Neural progenitor cell (in vitro differentiated cells): ENCODE results near the gene MYH2. TPM values are rescaled to one million over a fixed set of nuclear protein-coding genes. Genes with fewer than 3 reads are reported as not detected.
A peak's percentile ranks its signal among the peaks of the same experiment; 100 is the strongest.

ENCODE experiments used
- DNase-seq: peaks from one replicate; pipeline ENCODE4 v3.0.0-alpha.2; 2016; ENCODE audit warnings: low spot score
- H2AFZ ChIP-seq: fragments of 200-600 bp; sonication (generic); replicated peaks from 2 replicates; pipeline ENCODE4 v1.6.1; 2016; ENCODE audit warnings: antibody characterized with exemption
- H3F3A ChIP-seq: fragments of 200-600 bp; sonication (generic); 2 replicates; pipeline ENCODE4 v1.6.1; 2016; ENCODE audit warnings: antibody characterized with exemption, low read depth
- H3K27ac ChIP-seq: fragments of 200-600 bp; sonication (generic); 2 replicates; pipeline ENCODE4 v1.5.1; 2016; ENCODE audit warnings: mild to moderate bottlenecking
- H3K27me3 ChIP-seq: fragments of 200-600 bp; sonication (generic); 2 replicates; pipeline ENCODE4 v1.6.1; 2016; ENCODE audit warnings: mild to moderate bottlenecking, moderate library complexity
- H3K36me3 ChIP-seq: fragments of 200-600 bp; sonication (generic); 2 replicates; pipeline ENCODE4 v1.5.1; 2016
- H3K4me1 ChIP-seq: fragments of 200-600 bp; sonication (generic); 2 replicates; pipeline ENCODE4 v1.6.1; 2016; ENCODE audit warnings: mixed run types
- H3K4me2 ChIP-seq: fragments of 200-600 bp; sonication (generic); 2 replicates; pipeline ENCODE4 v1.6.1; 2016
- H3K4me3 ChIP-seq: fragments of 200-600 bp; sonication (generic); 2 replicates; pipeline ENCODE4 v1.5.1; 2016
- H3K79me2 ChIP-seq: fragments of 200-600 bp; sonication (generic); 2 replicates; pipeline ENCODE4 v1.6.1; 2016; ENCODE audit warnings: low read depth
- H3K9ac ChIP-seq: fragments of 200-600 bp; sonication (generic); 2 replicates; pipeline ENCODE4 v1.6.1; 2016
- H3K9me3 ChIP-seq: fragments of 200-600 bp; sonication (generic); 2 replicates; pipeline ENCODE4 v1.5.1; 2016; ENCODE audit warnings: low read depth
- H4K20me1 ChIP-seq: fragments of 200-600 bp; sonication (generic); 2 replicates; pipeline ENCODE4 v1.6.1; 2016; ENCODE audit warnings: low read depth
- H3K27ac Mint-ChIP-seq: 3 replicates; pipeline ENCODE4 v1.8.0; 2021; ENCODE audit warnings: mixed read lengths
- H3K27me3 Mint-ChIP-seq: 2 replicates; pipeline ENCODE4 v1.8.0; 2022; ENCODE audit warnings: low read depth, mild to moderate bottlenecking, inconsistent platforms, moderate library complexity, mixed read lengths; ENCODE audit not compliant: insufficient read depth
- H3K36me3 Mint-ChIP-seq: 3 replicates; pipeline ENCODE4 v1.8.0; 2021; ENCODE audit warnings: mixed read lengths
- H3K4me1 Mint-ChIP-seq: 3 replicates; pipeline ENCODE4 v1.8.0; 2021; ENCODE audit warnings: mixed read lengths
- H3K4me3 Mint-ChIP-seq: 3 replicates; pipeline ENCODE4 v1.8.0; 2021; ENCODE audit warnings: mild to moderate bottlenecking, moderate library complexity, mixed read lengths
- H3K9me3 Mint-ChIP-seq: 3 replicates; pipeline ENCODE4 v1.8.0; 2020; ENCODE audit warnings: mixed read lengths
- CTCF ChIP-seq: fragments of 200-600 bp; sonication (generic); IDR thresholded peaks from 2 replicates; pipeline ENCODE4 v1.5.1; 2017; ENCODE audit warnings: antibody characterized with exemption, mild to moderate bottlenecking
- EZH2 ChIP-seq: fragments of 200-600 bp; sonication (generic); IDR thresholded peaks from 2 replicates; pipeline ENCODE4 v1.6.1; 2017; ENCODE audit warnings: antibody characterized with exemption, mild to moderate bottlenecking, moderate library complexity
- EZH2phosphoT487 ChIP-seq: fragments of 200-600 bp; sonication (generic); IDR thresholded peaks from 2 replicates; pipeline ENCODE4 v1.6.1; 2017; ENCODE audit warnings: antibody characterized with exemption
- total RNA-seq: library from RNA; depleted of rRNA; stranded (reverse); fragments of >200 nt; gene quantifications from 2 replicates; pipeline ENCODE4 v1.2.3, GENCODE V29; 2015; ENCODE audit warnings: low replicate concordance

Gene MYH2
- total RNA-seq, 1 donor from 2014 or later = 0.19 TPM

DNA sequence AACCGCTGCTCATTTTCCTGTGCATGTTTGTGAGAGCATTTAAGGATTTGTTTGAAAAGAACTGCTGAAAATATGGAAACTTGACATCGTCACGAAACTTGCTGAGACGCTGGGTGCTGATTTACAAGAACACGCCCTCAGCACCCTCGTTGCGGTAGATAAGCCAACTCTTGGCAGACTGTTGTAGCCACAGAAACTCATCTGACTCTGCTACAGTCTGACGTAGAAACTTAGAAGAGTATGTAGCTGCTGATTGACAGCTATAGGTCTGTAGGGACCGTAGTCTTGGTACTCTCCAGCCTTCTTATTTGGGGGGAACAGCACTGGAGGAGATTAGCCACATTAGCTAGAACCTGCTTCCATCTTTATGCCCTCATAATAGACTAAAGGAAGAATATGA is 36.1 kb upstream of the MYH2 start:
- DNase-seq = no peak
- Mint-ChIP-seq H3K9me3 (no peaks in the 10 kb centered on the region), H3K27ac (no peak overlapping the region), H3K4me3 (no peak overlapping the region), H3K27me3 (peaks cover 3% of the 10 kb centered on the region), H3K36me3 (no peaks in the 10 kb centered on the region), H3K4me1 (no peaks in the 10 kb centered on the region)
- no peak overlapping the region for H3K9ac ChIP-seq
- H3K4me2 ChIP-seq = no peak overlapping the region
- no peak overlapping the region for H2AFZ ChIP-seq
- H3K4me1 ChIP-seq = no peaks in the 10 kb centered on the region
- H3K36me3 ChIP-seq = no peaks in the 10 kb centered on the region
- H3K79me2 ChIP-seq = no peaks in the 10 kb centered on the region
- no peaks in the 10 kb centered on the region for H3K9me3 ChIP-seq
- TF ChIP-seq EZH2phosphoT487 (no peak), EZH2 (no peak), CTCF (no peak)
- H4K20me1 ChIP-seq = no peaks in the 10 kb centered on the region
- no peak overlapping the region for H3K4me3 ChIP-seq
- H3F3A ChIP-seq = no peaks in the 10 kb centered on the region
- H3K27ac ChIP-seq = no peak overlapping the region
- H3K27me3 ChIP-seq = no peaks in the 10 kb centered on the region

- no peak overlapping the region for H3K27ac ChIP-seq
- no peak overlapping the region for H3K4me2 ChIP-seq
- no peaks in the 10 kb centered on the region for H4K20me1 ChIP-seq
- no peak overlapping the region for H3K27ac Mint-ChIP-seq
- H3K9me3 Mint-ChIP-seq = no peaks in the 10 kb centered on the region
- no peak overlapping the region for H3K4me3 ChIP-seq
- TF ChIP-seq CTCF = no peak
- no peak for TF ChIP-seq EZH2phosphoT487
- no peak for TF ChIP-seq EZH2
- H3F3A ChIP-seq = no peaks in the 10 kb centered on the region
- H2AFZ ChIP-seq = peak overlapping the region; percentile 7
- no peaks in the 10 kb centered on the region for H3K4me1 ChIP-seq
- H3K27me3 ChIP-seq = no peaks in the 10 kb centered on the region
- no peaks in the 10 kb centered on the region for H3K4me1 Mint-ChIP-seq
- no peaks in the 10 kb centered on the region for H3K79me2 ChIP-seq
- H3K9ac ChIP-seq = no peak overlapping the region
- no peak for DNase-seq
- no peaks in the 10 kb centered on the region for H3K9me3 ChIP-seq
- H3K27me3 Mint-ChIP-seq = peaks cover 3% of the 10 kb centered on the region
- no peaks in the 10 kb centered on the region for H3K36me3 ChIP-seq
- no peaks in the 10 kb centered on the region for H3K36me3 Mint-ChIP-seq
- no peak overlapping the region for H3K4me3 Mint-ChIP-seq
These were observed 34.4 kb upstream of the MYH2 start for GRCh38 chr17:10583834-10584233.

GRCh38 chr17:10579270-10579669 is 29.8 kb upstream of the MYH2 start:
- Histone ChIP-seq H4K20me1 (no peaks in the 10 kb centered on the region), H3K9me3 (no peaks in the 10 kb centered on the region), H3K79me2 (no peaks in the 10 kb centered on the region), H3K9ac (no peak overlapping the region), H3K27me3 (no peaks in the 10 kb centered on the region), H3K4me2 (no peak overlapping the region), H2AFZ (no peak overlapping the region), H3K4me3 (no peak overlapping the region), H3K4me1 (no peaks in the 10 kb centered on the region), H3K36me3 (no peaks in the 10 kb centered on the region), H3F3A (no peaks in the 10 kb centered on the region), H3K27ac (no peak overlapping the region)
- Mint-ChIP-seq H3K27me3 (peaks cover 3% of the 10 kb centered on the region), H3K4me3 (no peak overlapping the region), H3K27ac (no peak overlapping the region), H3K36me3 (no peaks in the 10 kb centered on the region), H3K4me1 (no peaks in the 10 kb centered on the region), H3K9me3 (no peaks in the 10 kb centered on the region)
- DNase-seq = no peak
- no peak for TF ChIP-seq CTCF
- no peak for TF ChIP-seq EZH2phosphoT487
- TF ChIP-seq EZH2 = no peak

DNA sequence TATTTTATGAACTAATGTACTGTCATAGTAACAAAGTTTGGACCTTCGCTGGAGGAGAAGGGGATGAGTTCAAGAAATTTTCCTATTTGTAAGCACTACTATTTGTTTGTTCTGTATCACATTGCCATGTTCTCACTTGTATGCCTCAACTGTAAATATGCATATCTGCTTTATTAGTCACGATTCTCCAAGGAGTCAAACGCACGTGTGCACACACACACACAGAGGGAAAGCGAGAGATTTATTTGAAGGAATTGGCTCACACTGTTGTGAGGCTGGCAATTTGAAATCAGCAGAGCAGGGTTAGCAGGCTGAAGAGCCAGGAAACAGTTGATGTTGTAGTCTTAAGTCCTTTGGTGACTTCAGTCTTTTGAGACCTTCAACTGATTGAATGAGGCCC is 24.9 kb upstream of the MYH2 start:
- H3F3A ChIP-seq = peaks cover 9% of the 10 kb centered on the region
- H3K4me1 Mint-ChIP-seq = no peaks in the 10 kb centered on the region
- no peak overlapping the region for H3K9ac ChIP-seq
- no peak overlapping the region for H3K4me3 ChIP-seq
- H4K20me1 ChIP-seq = no peaks in the 10 kb centered on the region
- H3K4me1 ChIP-seq = no peaks in the 10 kb centered on the region
- no peaks in the 10 kb centered on the region for H3K9me3 Mint-ChIP-seq
- no peaks in the 10 kb centered on the region for H3K36me3 ChIP-seq
- no peaks in the 10 kb centered on the region for H3K79me2 ChIP-seq
- no peak overlapping the region for H3K4me3 Mint-ChIP-seq
- H3K27ac Mint-ChIP-seq = no peak overlapping the region
- no peak for DNase-seq
- H2AFZ ChIP-seq = no peak overlapping the region
- H3K27me3 ChIP-seq = no peaks in the 10 kb centered on the region
- TF ChIP-seq CTCF (no peak), EZH2phosphoT487 (no peak), EZH2 (no peak)
- no peak overlapping the region for H3K27ac ChIP-seq
- H3K9me3 ChIP-seq = no peaks in the 10 kb centered on the region
- no peaks in the 10 kb centered on the region for H3K27me3 Mint-ChIP-seq
- H3K36me3 Mint-ChIP-seq = no peaks in the 10 kb centered on the region
- no peak overlapping the region for H3K4me2 ChIP-seq
